ENCODE results near the gene PLSCR4. TPM values are rescaled to one million over a fixed set of nuclear protein-coding genes. Genes with fewer than 3 reads are reported as not detected.

Gene PLSCR4
- total RNA-seq, 1 donor from 2014 or later = 0.63 TPM

- DNase-seq (ENCODE audit: low read depth) = no peak
- no peak overlapping the region for H3K4me3 ChIP-seq (ENCODE audit: low read depth, low read length)
- no peak for TF ChIP-seq CTCF (conservative IDR thresholded peaks at IDR 0.05; ENCODE audit: low read depth, low read length)
Observed at GRCh38 chr3:146191051-146191450, 59.9 kb downstream of the PLSCR4 start.

- TF ChIP-seq CTCF (conservative IDR thresholded peaks at IDR 0.05; ENCODE audit: low read depth, low read length) = peak; percentile 81
- no peak overlapping the region for H3K4me3 ChIP-seq (ENCODE audit: low read depth, low read length)
- DNase-seq (ENCODE audit: low read depth) = no peak
Observed at GRCh38 chr3:146189519-146190173, 61.3 kb downstream of the PLSCR4 start.

GRCh38 chr3:146187334-146187950, 63.5 kb downstream of the PLSCR4 start:
- TF ChIP-seq CTCF (conservative IDR thresholded peaks at IDR 0.05; ENCODE audit: low read depth, low read length) = peak; percentile 73
- DNase-seq (ENCODE audit: low read depth) = no peak
- H3K4me3 ChIP-seq (ENCODE audit: low read depth, low read length) = no peak overlapping the region

- TF ChIP-seq CTCF (conservative IDR thresholded peaks at IDR 0.05; ENCODE audit: low read depth, low read length) = no peak
- DNase-seq (ENCODE audit: low read depth) = no peak
- H3K4me3 ChIP-seq (ENCODE audit: low read depth, low read length) = no peak overlapping the region
Observed at GRCh38 chr3:146184241-146185015, 66.5 kb downstream of the PLSCR4 start.

GRCh38 chr3:146181216-146181615, 69.7 kb downstream of the PLSCR4 start:
- H3K4me3 ChIP-seq (ENCODE audit: low read depth, low read length) = no peak overlapping the region
- no peak for DNase-seq (ENCODE audit: low read depth)
- no peak for TF ChIP-seq CTCF (conservative IDR thresholded peaks at IDR 0.05; ENCODE audit: low read depth, low read length)

GRCh38 chr3:146180376-146180775, 70.5 kb downstream of the PLSCR4 start:
- TF ChIP-seq CTCF (conservative IDR thresholded peaks at IDR 0.05; ENCODE audit: low read depth, low read length) = no peak
- DNase-seq (ENCODE audit: low read depth) = no peak
- no peak overlapping the region for H3K4me3 ChIP-seq (ENCODE audit: low read depth, low read length)
